ENCODE measurements around the gene SNU13. TPM values are rescaled to one million over a fixed set of nuclear protein-coding genes. Genes with fewer than 3 reads are reported as not detected.

The SNU13 gene
- total and polyA plus RNA-seq, 12 donors = 183 to 323 (median 197) TPM

DNA sequence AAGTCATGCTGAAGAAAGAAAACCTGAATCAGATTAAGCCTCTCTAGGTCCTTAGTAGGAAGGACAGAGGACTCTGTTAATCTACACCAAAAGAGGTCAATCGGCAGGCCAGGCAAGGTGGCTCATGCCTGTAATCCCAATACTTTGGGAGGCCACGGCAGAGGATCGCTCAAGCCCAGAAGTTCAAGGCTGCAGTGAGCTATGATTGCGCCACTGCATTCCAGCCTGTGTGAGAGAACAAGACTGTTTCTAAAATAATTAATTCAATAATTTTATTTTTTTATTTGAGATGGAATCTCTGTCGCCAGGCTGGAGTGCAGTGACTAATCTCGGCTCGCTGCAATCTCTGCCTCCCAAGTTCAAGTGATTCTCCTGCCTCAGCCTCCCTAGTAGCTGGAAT, 63.1 kb downstream of the SNU13 start:
- ATAC-seq = no peak
- H3K36me3 ChIP-seq = peaks cover 3 to 88% (median 58%) of the 10 kb centered on the region in 9 donors
- WGBS, 2 donors = 93 to 97% methylated on average over 7 of the region's 7 CpGs

More for the DNA sequence above, 63.1 kb downstream of the SNU13 start:
- Histone ChIP-seq H3K4me3 (no peak overlapping the region), H3K27me3 (no peaks in the 10 kb centered on the region), H3K4me1 (peaks cover 4 to 31% (median 21%) of the 10 kb centered on the region in 9 donors), H3K9me3 (no peaks in the 10 kb centered on the region), H3K27ac (no peak overlapping the region)
- TF ChIP-seq, protein P1, sequence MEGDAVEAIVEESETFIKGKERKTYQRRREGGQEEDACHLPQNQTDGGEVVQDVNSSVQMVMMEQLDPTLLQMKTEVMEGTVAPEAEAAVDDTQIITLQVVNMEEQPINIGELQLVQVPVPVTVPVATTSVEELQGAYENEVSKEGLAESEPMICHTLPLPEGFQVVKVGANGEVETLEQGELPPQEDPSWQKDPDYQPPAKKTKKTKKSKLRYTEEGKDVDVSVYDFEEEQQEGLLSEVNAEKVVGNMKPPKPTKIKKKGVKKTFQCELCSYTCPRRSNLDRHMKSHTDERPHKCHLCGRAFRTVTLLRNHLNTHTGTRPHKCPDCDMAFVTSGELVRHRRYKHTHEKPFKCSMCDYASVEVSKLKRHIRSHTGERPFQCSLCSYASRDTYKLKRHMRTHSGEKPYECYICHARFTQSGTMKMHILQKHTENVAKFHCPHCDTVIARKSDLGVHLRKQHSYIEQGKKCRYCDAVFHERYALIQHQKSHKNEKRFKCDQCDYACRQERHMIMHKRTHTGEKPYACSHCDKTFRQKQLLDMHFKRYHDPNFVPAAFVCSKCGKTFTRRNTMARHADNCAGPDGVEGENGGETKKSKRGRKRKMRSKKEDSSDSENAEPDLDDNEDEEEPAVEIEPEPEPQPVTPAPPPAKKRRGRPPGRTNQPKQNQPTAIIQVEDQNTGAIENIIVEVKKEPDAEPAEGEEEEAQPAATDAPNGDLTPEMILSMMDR (IDR thresholded peaks at IDR 0.05) = no peak
- intact Hi-C loops (cut with DNase I) = no loop called here
- no peak for DNase-seq

Other genes with a start within 250 kb of the SNU13 start
- gene TOB2, start 242.1 kb downstream of the SNU13 start, total RNA-seq = 10 to 100 TPM; 26.4 to 84.9 (median 47.9) TPM
- 10 to 100 TPM; 29.2 to 33.8 TPM for gene TOB2, start 242.1 kb downstream of the SNU13 start, polyA plus RNA-seq
- gene PHF5A, start 220.2 kb downstream of the SNU13 start, total RNA-seq = 10 to 100 TPM; 13.3 to 27.2 (median 20.2) TPM
- 10 to 100 TPM; 36.3 to 41.3 TPM for gene PHF5A, start 220.2 kb downstream of the SNU13 start, polyA plus RNA-seq
- gene ACO2, start 219.8 kb downstream of the SNU13 start, total RNA-seq = 1,000 to 10,000 TPM in 1 of 10 donors, 100 to 1,000 TPM in 9; 587 to 1,020 (median 900) TPM
- 100 to 1,000 TPM; 180 to 375 TPM for gene ACO2, start 219.8 kb downstream of the SNU13 start, polyA plus RNA-seq
- gene POLR3H, start 144.4 kb downstream of the SNU13 start, total RNA-seq = 10 to 100 TPM; 13.3 to 25.8 (median 16.9) TPM
- gene POLR3H, start 144.4 kb downstream of the SNU13 start, polyA plus RNA-seq = 10 to 100 TPM; 24.4 to 34.9 TPM
- 100 to 1,000 TPM; 112 to 301 (median 137) TPM for gene CSDC2, start 127.9 kb downstream of the SNU13 start, total RNA-seq
- 100 to 1,000 TPM; 300 to 410 TPM for gene CSDC2, start 127.9 kb downstream of the SNU13 start, polyA plus RNA-seq
- gene PMM1, start 99.0 kb downstream of the SNU13 start, total RNA-seq = 10 to 100 TPM; 13.8 to 26.6 (median 21.9) TPM
- 10 to 100 TPM; 18.1 to 43.5 TPM for gene PMM1, start 99.0 kb downstream of the SNU13 start, polyA plus RNA-seq
- gene DESI1, start 67.8 kb downstream of the SNU13 start, total RNA-seq = 10 to 100 TPM; 27.6 to 49.6 (median 36.0) TPM
- gene DESI1, start 67.8 kb downstream of the SNU13 start, polyA plus RNA-seq = 10 to 100 TPM; 22.7 to 73.1 TPM
- gene XRCC6, start 67.6 kb downstream of the SNU13 start, total RNA-seq = 100 to 1,000 TPM; 152 to 192 (median 181) TPM
- 100 to 1,000 TPM; 103 to 185 TPM for gene XRCC6, start 67.6 kb downstream of the SNU13 start, polyA plus RNA-seq
- 1 to 10 TPM in 3 of 10 donors, under 1 TPM in 4, not detected in 3; 0.37 to 1.9 (median 0.71) TPM for gene MEI1, start 10.6 kb upstream of the SNU13 start, total RNA-seq
- gene MEI1, start 10.6 kb upstream of the SNU13 start, polyA plus RNA-seq = 1 to 10 TPM in 1 of 2 donors, under 1 TPM in 1; 0.52 to 1.3 TPM
- 1 to 10 TPM; 2.6 to 7.3 (median 4.0) TPM for gene CCDC134, start 111.8 kb upstream of the SNU13 start, total RNA-seq
- gene CCDC134, start 111.8 kb upstream of the SNU13 start, polyA plus RNA-seq = 1 to 10 TPM; 1.2 to 1.8 TPM
- gene SREBF2, start 144.2 kb upstream of the SNU13 start, total RNA-seq = 10 to 100 TPM; 57.1 to 94.3 (median 75.8) TPM
- 10 to 100 TPM; 37.5 to 52.3 TPM for gene SREBF2, start 144.2 kb upstream of the SNU13 start, polyA plus RNA-seq
- gene SHISA8, start 226.2 kb upstream of the SNU13 start, total RNA-seq = 1 to 10 TPM in 9 of 10 donors, under 1 TPM in 1; 0.78 to 4.6 (median 1.4) TPM
- 1 to 10 TPM in 1 of 2 donors, under 1 TPM in 1; 0.16 to 3.5 TPM for gene SHISA8, start 226.2 kb upstream of the SNU13 start, polyA plus RNA-seq
- under 1 TPM; 0.24 to 0.77 (median 0.48) TPM for gene TNFRSF13C, start 237.9 kb upstream of the SNU13 start, total RNA-seq
- under 1 TPM; 0.03 to 0.44 TPM for gene TNFRSF13C, start 237.9 kb upstream of the SNU13 start, polyA plus RNA-seq